Activated naive CD8-positive, alpha-beta T cell (primary cell): Measurements from ENCODE around the gene UBE2J1.

Experiments used
- H3K27ac Mint-ChIP-seq: one replicate; pipeline ENCODE4 v1.8.0; 2021; ENCODE audit warnings: mixed read lengths
- H3K27me3 Mint-ChIP-seq: one replicate; pipeline ENCODE4 v1.8.0; 2021; ENCODE audit warnings: mixed read lengths
- H3K36me3 Mint-ChIP-seq: one replicate; pipeline ENCODE4 v1.8.0; 2021; ENCODE audit warnings: mixed read lengths
- H3K4me1 Mint-ChIP-seq: one replicate; pipeline ENCODE4 v1.8.0; 2021; ENCODE audit warnings: low read depth, mixed read lengths
- H3K4me3 Mint-ChIP-seq: one replicate; pipeline ENCODE4 v1.8.0; 2021; ENCODE audit warnings: mild to moderate bottlenecking, mixed read lengths
- H3K9me3 Mint-ChIP-seq: one replicate; pipeline ENCODE4 v1.8.0; 2021; ENCODE audit warnings: low read depth, mixed read lengths

The UBE2J1 gene

GRCh38 chr6:89378628-89379027 is 26.1 kb upstream of the UBE2J1 start:
- Mint-ChIP-seq H3K9me3 (no peaks in the 10 kb centered on the region), H3K27me3 (no peaks in the 10 kb centered on the region), H3K36me3 (no peaks in the 10 kb centered on the region), H3K27ac (no peak overlapping the region), H3K4me3 (no peak overlapping the region), H3K4me1 (peaks cover 15% of the 10 kb centered on the region)

- H3K4me3 Mint-ChIP-seq, result no peak overlapping the region
- H3K27ac Mint-ChIP-seq, result no peak overlapping the region
- H3K9me3 Mint-ChIP-seq, result no peaks in the 10 kb centered on the region
- peaks cover 23% of the 10 kb centered on the region for H3K4me1 Mint-ChIP-seq
- no peaks in the 10 kb centered on the region for H3K36me3 Mint-ChIP-seq
- no peaks in the 10 kb centered on the region for H3K27me3 Mint-ChIP-seq
These were observed 23.1 kb upstream of the UBE2J1 start for GRCh38 chr6:89375427-89376267.

- no peaks in the 10 kb centered on the region for H3K27me3 Mint-ChIP-seq
- no peaks in the 10 kb centered on the region for H3K36me3 Mint-ChIP-seq
- H3K9me3 Mint-ChIP-seq, result no peaks in the 10 kb centered on the region
- H3K4me1 Mint-ChIP-seq, result peaks cover 23% of the 10 kb centered on the region
- H3K27ac Mint-ChIP-seq, result no peak overlapping the region
- no peak overlapping the region for H3K4me3 Mint-ChIP-seq
These were observed 20.0 kb upstream of the UBE2J1 start for GRCh38 chr6:89372506-89372901.

- H3K4me1 Mint-ChIP-seq, result peaks cover 23% of the 10 kb centered on the region
- no peak overlapping the region for H3K4me3 Mint-ChIP-seq
- no peaks in the 10 kb centered on the region for H3K36me3 Mint-ChIP-seq
- H3K27ac Mint-ChIP-seq, result no peak overlapping the region
- H3K9me3 Mint-ChIP-seq, result no peaks in the 10 kb centered on the region
- H3K27me3 Mint-ChIP-seq, result no peaks in the 10 kb centered on the region
These were observed 19.5 kb upstream of the UBE2J1 start for GRCh38 chr6:89371849-89372505.

- Mint-ChIP-seq H3K4me1 (peaks cover 22% of the 10 kb centered on the region), H3K27me3 (no peaks in the 10 kb centered on the region), H3K27ac (no peak overlapping the region), H3K4me3 (no peak overlapping the region), H3K9me3 (no peaks in the 10 kb centered on the region), H3K36me3 (no peaks in the 10 kb centered on the region)
These were observed 16.5 kb upstream of the UBE2J1 start for GRCh38 chr6:89368999-89369398.

GRCh38 chr6:89368107-89368506 is 15.6 kb upstream of the UBE2J1 start:
- H3K4me1 Mint-ChIP-seq, result peaks cover 28% of the 10 kb centered on the region

GRCh38 chr6:89364586-89364985 is 12.1 kb upstream of the UBE2J1 start:
- Mint-ChIP-seq H3K4me3 (no peak overlapping the region), H3K27ac (no peak overlapping the region), H3K9me3 (no peaks in the 10 kb centered on the region), H3K27me3 (no peaks in the 10 kb centered on the region), H3K4me1 (peaks cover 37% of the 10 kb centered on the region), H3K36me3 (peaks cover 3% of the 10 kb centered on the region)

More at GRCh38 chr6:89368107-89368506, 15.6 kb upstream of the UBE2J1 start:
- no peaks in the 10 kb centered on the region for H3K27me3 Mint-ChIP-seq
- H3K4me3 Mint-ChIP-seq, result no peak overlapping the region
- H3K27ac Mint-ChIP-seq, result no peak overlapping the region
- H3K9me3 Mint-ChIP-seq, result no peaks in the 10 kb centered on the region
- peaks cover under 1% of the 10 kb centered on the region for H3K36me3 Mint-ChIP-seq

GRCh38 chr6:89361171-89361570 is 8.6 kb upstream of the UBE2J1 start:
- peak overlapping the region; percentile 22 for H3K27ac Mint-ChIP-seq

GRCh38 chr6:89360415-89360999 is 8.0 kb upstream of the UBE2J1 start:
- Mint-ChIP-seq H3K9me3 (no peaks in the 10 kb centered on the region), H3K27me3 (no peaks in the 10 kb centered on the region), H3K27ac (peak overlapping the region; percentile 23), H3K36me3 (peaks cover 3% of the 10 kb centered on the region), H3K4me1 (peaks cover 71% of the 10 kb centered on the region), H3K4me3 (peak overlapping the region; percentile 57)

More at GRCh38 chr6:89361171-89361570, 8.6 kb upstream of the UBE2J1 start:
- H3K4me3 Mint-ChIP-seq, result peak overlapping the region; percentile 20
- H3K27me3 Mint-ChIP-seq, result no peaks in the 10 kb centered on the region
- H3K9me3 Mint-ChIP-seq, result no peaks in the 10 kb centered on the region
- peaks cover 65% of the 10 kb centered on the region for H3K4me1 Mint-ChIP-seq
- peaks cover 3% of the 10 kb centered on the region for H3K36me3 Mint-ChIP-seq

- Mint-ChIP-seq H3K9me3 (no peaks in the 10 kb centered on the region), H3K27me3 (no peaks in the 10 kb centered on the region), H3K4me1 (peaks cover 66% of the 10 kb centered on the region), H3K36me3 (peaks cover 3% of the 10 kb centered on the region), H3K27ac (no peak overlapping the region), H3K4me3 (no peak overlapping the region)
These were observed 7.0 kb upstream of the UBE2J1 start for GRCh38 chr6:89359561-89359960.

GRCh38 chr6:89357390-89357789 is 4.9 kb upstream of the UBE2J1 start:
- H3K9me3 Mint-ChIP-seq, result no peaks in the 10 kb centered on the region
- peaks cover 63% of the 10 kb centered on the region for H3K4me1 Mint-ChIP-seq
- H3K4me3 Mint-ChIP-seq, result peak overlapping the region; percentile 87
- peak overlapping the region; percentile 83 for H3K27ac Mint-ChIP-seq
- H3K27me3 Mint-ChIP-seq, result no peaks in the 10 kb centered on the region
- H3K36me3 Mint-ChIP-seq, result no peaks in the 10 kb centered on the region

- H3K36me3 Mint-ChIP-seq, result no peaks in the 10 kb centered on the region
- peak overlapping the region; percentile 83 for H3K27ac Mint-ChIP-seq
- H3K27me3 Mint-ChIP-seq, result no peaks in the 10 kb centered on the region
- peaks cover 67% of the 10 kb centered on the region for H3K4me1 Mint-ChIP-seq
- H3K9me3 Mint-ChIP-seq, result no peaks in the 10 kb centered on the region
- peak overlapping the region; percentile 87 for H3K4me3 Mint-ChIP-seq
These were observed 4.2 kb upstream of the UBE2J1 start for GRCh38 chr6:89356642-89357170.

- Mint-ChIP-seq H3K27ac (peak overlapping the region; percentile 34), H3K9me3 (no peaks in the 10 kb centered on the region), H3K4me1 (peaks cover 70% of the 10 kb centered on the region), H3K27me3 (no peaks in the 10 kb centered on the region), H3K4me3 (peak overlapping the region; percentile 7), H3K36me3 (no peaks in the 10 kb centered on the region)
These were observed 3.1 kb upstream of the UBE2J1 start for GRCh38 chr6:89355511-89356194.

GRCh38 chr6:89353702-89354392 is 1.3 kb upstream of the UBE2J1 start:
- no peaks in the 10 kb centered on the region for H3K27me3 Mint-ChIP-seq
- H3K4me3 Mint-ChIP-seq, result peak overlapping the region; percentile 85
- peaks cover 75% of the 10 kb centered on the region for H3K4me1 Mint-ChIP-seq
- H3K36me3 Mint-ChIP-seq, result no peaks in the 10 kb centered on the region
- peak overlapping the region; percentile 84 for H3K27ac Mint-ChIP-seq
- no peaks in the 10 kb centered on the region for H3K9me3 Mint-ChIP-seq
